ENCODE results near the gene MGAT5.

GRCh38 chr2:134451347-134451630 lies 197.4 kb downstream of the MGAT5 start:
- no peak for TF ChIP-seq POLR2A (IDR thresholded peaks at IDR 0.05)
- TF ChIP-seq, protein P1, sequence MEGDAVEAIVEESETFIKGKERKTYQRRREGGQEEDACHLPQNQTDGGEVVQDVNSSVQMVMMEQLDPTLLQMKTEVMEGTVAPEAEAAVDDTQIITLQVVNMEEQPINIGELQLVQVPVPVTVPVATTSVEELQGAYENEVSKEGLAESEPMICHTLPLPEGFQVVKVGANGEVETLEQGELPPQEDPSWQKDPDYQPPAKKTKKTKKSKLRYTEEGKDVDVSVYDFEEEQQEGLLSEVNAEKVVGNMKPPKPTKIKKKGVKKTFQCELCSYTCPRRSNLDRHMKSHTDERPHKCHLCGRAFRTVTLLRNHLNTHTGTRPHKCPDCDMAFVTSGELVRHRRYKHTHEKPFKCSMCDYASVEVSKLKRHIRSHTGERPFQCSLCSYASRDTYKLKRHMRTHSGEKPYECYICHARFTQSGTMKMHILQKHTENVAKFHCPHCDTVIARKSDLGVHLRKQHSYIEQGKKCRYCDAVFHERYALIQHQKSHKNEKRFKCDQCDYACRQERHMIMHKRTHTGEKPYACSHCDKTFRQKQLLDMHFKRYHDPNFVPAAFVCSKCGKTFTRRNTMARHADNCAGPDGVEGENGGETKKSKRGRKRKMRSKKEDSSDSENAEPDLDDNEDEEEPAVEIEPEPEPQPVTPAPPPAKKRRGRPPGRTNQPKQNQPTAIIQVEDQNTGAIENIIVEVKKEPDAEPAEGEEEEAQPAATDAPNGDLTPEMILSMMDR (IDR thresholded peaks at IDR 0.05): no peak

Measured in uterus (tissue), 2 donors.